Stimulated activated CD8-positive, alpha-beta memory T cell treated with anti-CD3 and anti-CD28 coated beads, Interleukin-2, amount 100 ng/mL, for 48 hours (primary cell): ENCODE measurements around the gene SH2B3.

ENCODE experiments used
- DNase-seq, 2 donors: peaks; one replicate each; pipeline ENCODE4 v3.0.0-alpha.2; 2020; ENCODE audit warnings: low read depth in 2 of 2

The SH2B3 gene

DNA sequence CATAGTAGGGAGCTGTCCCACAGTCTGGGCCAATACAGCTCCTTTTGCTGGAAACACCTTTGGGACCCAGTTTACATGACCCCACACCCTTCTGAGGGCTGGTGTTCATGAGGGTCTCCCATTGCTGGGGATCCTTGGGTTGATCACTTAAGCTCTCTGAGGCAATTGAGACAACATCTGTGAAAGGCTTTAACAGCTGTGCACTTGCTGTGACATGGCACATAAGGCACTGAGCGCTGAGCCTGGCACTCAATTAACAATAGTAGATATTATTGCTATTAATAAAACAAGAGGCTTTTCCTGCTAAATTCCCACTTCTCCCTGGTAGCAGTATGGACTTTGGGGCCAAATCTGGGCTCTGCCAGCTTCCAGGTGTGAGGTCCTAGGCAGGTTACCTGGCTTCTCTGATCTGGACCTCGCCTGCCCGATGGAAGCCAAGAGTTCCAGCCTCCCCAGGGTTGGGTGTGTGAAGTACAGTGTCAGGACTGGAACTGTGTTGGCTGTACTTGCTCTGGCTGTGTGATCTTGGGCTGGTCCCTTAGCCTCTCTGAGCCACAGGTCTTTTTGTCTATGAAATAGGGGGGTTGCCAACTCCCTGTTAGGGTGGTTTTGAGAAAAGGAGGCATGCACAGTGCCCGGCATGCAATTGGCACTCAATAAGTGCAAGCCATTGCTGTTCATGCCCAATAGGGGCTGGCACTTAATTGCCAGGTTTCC lies 3.1 kb downstream of the SH2B3 start:
- no peak for DNase-seq

DNA sequence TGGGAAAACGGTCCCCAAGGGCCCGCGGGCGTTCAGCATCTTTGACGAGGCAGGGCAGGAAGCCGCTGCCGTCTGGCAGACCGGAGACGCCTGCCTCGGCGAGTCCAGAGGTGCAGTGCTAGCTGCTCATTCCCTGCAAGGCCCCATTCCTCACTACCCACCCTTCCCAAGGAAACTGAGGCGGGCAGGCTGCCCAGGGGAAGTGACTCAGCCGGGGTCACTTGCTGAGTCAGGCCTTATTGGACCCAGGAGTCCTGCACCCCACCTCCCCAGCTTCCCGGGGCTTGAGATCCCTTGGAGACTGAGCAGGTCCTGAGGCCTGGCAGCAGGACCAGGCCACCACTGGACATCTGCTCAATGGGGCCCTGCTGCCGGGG lies 3.7 kb downstream of the SH2B3 start:
- DNase-seq: no peak

DNA sequence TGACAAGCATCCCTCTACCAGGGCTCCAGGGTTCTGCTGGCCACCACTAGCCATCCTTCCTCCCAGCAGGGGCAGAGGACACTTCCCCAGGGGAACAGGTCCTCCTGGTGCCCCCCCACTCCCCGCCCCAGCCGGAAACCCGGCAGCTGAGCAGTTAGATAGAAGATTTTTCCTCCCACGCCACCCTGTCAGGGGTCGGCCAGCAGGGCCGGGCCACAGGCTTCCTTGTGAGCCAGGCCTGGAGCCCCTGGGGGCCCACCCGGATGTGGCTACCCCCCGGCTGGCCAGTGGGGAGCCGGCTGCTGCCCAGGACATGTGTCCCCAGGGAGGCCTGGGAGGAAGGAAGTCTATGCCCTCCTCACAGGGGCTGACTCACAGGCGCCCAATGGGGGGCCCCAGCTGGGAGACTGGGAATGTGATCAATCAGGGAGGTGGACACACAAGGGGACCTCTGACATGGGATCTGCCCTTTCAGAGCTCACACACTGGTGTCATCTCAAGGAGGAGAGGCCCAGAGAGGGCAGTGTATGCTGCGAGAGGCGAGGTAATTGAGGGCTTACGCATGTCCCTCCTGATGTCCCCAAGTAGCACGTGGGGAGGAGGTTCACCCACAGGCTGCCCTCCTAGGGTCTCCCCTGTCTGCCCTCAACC lies 4.2 kb downstream of the SH2B3 start:
- no peak for DNase-seq

DNA sequence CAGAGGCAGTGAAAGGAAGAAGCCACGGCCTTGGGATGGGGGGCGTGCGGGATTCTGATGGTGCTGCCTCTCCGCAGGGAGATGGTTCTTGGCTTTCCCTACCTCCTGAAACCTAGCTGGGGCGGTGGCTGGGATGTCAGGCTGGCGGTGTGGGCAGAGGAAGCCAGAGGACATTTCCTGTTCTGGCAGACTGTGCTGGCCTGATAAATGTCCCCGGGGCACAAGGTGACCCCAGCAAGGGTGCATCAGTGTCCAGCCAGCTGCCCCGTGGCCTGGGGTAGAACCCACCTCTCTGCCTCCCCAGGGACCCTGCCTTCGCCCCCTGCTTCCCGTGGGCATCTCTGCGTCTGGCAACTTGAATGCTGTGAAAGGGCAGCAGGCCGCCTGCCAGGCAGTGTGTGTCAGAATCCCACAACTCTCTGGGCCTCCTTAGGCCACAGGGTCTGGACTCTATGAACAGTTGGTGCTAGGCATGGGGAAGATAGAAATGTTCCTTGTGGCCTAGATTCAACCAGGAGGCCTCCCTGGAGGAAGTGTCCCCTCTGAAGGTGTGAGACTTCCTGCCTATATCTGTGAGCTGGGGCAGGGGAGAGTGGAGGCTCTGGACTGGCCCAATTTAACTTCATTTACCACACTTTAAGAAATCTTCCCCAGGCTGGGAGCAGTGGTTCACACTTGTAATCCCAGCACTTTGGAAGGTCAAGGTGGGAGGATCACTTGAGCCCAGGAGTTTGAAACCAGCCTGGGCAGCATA lies 4.9 kb downstream of the SH2B3 start:
- no peak for DNase-seq

DNA sequence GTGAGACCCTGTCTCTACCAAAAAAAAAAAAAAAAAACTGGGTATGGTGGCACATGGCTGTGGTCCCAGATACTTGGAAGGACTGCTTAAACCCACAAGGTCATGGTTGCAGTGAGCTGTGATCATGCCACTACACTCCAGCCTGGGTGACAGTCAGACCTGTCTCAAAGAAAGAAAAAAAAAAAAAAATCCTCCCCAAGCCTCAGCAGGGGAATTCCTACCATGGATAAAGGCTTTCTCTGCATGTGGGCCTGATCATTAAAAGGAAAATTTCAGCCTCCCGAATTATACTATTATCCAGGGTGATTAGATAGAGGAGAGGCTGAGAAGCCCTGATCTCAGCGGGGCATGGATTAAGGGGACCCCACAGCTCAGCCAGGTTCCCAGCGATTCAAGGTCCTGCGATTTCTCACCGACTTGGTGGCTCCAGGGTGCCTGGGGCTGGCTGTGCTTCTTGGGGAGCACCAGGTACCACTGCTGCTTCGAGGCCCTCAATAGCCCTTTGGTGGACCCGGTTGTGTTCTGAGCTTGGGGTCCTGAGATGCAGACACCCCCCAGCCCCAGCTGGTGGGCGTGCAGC lies 5.6 kb downstream of the SH2B3 start:
- DNase-seq: no peak

DNA sequence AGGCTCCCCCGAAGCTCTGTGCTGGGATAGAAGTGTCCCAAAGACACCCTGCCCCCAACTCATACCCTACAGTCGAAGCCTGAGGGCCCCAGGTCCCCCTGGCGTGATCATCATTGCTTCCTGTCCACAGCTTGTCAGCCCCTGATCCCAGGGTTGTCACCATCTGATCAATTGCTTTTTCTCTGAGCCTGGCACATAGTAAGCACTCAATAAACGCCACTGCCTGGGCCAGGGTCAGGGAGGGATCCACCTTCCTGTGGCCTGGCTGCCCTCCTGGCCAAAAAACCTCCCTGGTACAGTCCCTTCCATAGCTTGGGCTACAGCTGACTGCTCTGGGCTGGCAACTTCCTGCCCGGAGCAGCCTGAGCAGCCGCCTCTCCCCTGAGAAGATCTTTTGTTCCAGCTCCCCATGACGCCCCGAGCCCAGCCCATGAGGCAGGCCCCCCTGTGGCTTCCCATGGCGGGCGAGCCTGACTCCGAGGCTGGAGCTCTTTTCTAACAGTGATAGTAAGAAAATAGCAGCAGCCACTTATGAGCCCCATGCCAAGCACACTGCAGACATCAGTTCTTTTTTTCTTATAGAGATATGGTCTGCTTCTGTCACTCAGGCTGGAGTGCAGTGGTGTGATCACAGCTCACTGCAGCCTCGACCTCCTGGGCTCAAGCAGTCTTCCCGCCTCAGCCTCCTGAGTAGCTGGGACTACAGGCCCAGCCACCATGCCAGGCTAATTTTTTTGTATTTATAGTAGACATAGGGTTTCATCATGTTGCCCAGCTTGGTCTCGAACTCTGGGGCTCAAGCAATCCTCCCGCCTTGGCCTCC lies 6.5 kb downstream of the SH2B3 start:
- no peak for DNase-seq

DNA sequence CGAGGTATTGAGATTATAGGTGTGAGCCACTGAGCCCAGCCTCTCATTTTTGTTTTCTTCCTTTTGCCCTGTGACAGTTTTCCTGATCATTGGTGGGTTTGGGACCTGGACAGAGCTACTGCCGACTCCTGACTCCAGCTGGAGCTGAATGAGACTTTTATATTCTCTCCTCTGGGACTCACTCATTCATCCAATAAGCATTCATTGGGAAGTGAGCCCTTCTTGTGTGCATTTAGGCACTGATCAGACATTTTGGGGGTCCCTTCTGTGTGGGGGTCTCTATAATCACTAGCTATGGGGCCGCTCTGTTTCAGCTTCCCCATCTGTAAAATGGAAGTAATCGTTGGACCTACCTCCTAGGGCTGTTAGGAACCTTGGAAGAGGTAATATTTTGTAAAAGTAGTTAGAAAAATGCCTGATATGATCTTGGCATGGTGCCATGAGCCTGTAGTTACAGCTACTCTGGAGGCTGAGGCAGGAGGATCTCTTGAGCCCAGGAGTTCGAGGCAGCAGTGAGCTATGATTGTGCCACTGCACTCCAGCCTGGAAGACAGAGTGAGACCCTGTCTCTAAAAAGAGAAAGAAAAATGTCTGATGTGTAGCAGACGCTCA lies 7.2 kb downstream of the SH2B3 start:
- no peak for DNase-seq

DNA sequence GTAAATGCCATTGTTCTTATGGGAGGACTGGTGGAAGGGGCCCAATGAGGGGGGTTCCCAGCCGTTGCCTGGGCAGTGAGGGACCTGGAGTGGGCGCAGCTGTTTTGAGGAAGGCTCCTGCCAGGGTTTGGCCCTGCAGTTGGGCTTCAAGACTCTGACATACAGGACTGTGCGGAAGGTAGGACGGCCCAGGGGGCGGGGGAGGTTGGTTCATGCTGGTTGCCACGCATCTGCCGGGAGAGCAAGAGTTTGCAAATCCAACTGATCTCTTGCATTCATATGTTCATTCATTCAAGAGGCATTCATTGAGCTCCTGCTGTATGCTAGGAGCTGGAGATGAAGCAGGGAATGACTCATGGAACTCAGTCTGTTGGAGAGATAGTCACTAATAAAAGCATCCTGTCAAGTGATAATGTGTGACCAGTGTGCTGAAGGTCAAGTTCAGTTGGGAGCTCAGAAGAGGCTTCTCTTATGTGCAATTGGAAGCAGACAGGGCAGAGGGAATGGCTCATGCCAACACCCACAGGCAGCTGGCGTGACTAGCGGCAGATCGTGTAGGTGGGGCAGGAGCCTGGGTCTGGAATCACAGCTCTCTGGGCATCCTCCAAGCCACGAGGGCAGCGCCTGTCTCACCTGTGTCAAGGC lies 7.8 kb downstream of the SH2B3 start:
- DNase-seq: no peak

DNA sequence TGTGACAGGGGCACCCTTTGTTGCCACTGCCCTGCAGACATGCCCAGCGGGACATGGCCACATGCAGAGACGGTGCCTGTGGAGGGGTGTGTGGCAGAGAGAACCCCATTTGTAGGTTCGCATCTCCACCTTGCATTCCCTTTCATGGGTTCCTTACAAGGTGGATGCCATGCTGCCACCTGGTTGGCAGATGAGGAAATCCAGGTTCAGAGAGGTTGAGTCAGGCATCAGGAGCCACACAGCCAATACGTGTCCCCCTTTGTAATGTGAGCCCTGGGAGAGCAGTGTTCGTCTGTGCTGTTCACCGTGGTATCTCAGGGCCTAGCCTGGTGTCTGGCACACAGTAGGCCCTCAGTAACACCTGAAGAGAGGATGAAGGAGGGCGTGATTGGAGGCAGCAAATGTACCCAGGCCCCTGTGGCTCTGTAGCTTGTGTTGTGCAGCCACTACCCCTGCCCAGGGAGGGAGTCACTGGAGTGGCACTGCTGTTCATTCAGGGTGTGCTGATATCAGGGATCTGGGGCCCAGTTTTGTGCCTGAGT lies 9.1 kb downstream of the SH2B3 start:
- no peak for DNase-seq

DNA sequence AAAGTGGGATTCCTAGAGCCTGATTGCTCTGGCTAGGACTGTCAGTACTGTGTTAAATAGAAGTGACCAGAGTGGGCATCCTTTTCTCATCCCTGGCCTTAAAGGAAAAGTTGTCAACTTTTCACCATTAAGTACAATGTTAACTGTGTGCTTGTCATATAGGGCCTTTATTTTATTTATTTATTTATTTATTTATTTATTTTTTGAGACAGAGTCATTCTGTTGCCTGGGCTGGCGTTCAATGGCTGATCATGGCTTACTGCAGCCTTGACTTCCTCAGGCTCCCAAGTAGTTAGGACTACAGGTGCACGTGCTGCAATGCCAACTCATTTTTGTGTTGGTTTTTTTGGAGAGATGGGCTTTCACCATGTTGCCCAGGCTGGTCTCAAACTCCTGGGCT lies 11.6 kb downstream of the SH2B3 start:
- DNase-seq: no peak

DNA sequence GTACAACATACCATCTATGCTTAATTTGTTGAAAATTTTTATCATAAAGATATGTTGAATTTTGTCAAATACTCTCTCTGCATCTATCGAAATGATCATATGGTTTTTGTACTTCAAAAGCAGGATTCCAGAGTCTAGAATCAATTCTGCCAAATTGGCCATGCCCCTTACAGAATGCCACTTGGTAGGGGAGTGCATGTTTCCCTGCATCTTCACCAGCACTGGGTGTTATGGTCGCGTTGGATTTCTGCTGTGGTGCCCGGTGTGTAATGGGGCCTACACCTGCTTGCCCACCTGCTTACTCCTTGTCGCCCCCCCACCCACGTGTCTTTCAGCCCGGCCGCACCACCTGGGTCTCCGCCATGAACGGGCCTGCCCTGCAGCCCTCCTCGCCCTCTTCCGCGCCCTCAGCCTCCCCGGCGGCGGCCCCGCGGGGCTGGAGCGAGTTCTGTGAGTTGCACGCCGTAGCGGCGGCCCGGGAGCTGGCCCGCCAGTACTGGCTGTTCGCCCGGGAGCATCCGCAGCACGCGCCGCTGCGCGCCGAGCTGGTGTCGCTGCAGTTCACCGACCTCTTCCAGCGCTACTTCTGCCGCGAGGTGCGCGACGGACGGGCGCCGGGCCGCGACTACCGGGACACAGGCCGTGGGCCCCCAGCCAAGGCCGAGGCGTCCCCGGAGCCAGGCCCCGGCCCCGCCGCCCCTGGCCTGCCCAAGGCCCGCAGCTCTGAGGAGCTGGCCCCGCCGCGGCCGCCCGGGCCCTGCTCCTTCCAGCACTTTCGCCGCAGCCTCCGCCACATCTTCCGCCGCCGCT lies 12.3 kb downstream of the SH2B3 start:
- no peak for DNase-seq

DNA sequence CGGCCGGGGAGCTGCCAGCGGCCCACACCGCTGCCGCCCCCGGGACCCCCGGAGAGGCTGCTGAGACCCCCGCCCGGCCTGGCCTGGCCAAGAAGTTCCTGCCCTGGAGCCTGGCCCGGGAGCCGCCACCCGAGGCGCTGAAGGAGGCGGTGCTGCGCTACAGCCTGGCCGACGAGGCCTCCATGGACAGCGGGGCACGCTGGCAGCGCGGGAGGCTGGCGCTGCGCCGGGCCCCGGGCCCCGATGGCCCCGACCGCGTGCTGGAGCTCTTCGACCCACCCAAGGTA lies 12.8 kb downstream of the SH2B3 start:
- DNase-seq: no peak

DNA sequence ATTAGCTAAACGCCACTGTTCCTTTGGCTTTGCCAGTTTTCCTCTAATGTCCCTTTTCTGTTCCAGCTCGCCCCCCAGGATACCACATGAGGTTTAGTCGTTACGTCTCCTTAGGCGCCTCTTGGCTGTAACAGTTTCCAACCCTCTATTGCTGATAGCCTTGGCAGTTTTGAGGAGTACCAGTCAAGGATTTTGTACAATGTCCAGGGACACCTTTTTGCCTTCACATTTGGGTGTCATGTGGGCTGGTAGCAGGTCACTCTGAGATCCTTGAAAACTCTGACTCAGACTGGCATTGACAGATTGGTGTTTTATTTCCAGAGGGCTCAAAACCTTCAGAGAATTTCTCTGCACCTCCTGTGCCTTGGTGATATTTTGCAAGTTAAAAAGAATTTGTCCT lies 14.1 kb downstream of the SH2B3 start:
- no peak for DNase-seq

DNA sequence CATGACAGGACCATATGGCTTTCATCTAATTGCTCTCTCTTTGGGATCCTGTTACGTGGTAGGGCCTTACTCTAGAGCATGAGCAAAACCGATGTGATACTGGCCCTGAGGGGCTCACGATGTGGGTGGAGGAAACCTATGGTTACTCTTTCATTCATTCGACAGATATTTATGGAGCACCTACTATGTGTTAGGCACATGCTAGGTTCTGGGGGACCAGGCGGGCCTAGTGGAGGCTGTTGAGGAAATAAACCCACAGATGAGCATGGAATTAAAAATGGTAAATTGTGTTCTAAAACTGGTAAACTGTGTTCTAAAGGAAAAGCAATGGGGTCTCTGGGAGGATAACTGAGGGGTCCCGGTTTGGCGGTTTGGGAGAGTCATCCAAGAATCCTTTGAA lies 14.8 kb downstream of the SH2B3 start:
- no peak for DNase-seq

DNA sequence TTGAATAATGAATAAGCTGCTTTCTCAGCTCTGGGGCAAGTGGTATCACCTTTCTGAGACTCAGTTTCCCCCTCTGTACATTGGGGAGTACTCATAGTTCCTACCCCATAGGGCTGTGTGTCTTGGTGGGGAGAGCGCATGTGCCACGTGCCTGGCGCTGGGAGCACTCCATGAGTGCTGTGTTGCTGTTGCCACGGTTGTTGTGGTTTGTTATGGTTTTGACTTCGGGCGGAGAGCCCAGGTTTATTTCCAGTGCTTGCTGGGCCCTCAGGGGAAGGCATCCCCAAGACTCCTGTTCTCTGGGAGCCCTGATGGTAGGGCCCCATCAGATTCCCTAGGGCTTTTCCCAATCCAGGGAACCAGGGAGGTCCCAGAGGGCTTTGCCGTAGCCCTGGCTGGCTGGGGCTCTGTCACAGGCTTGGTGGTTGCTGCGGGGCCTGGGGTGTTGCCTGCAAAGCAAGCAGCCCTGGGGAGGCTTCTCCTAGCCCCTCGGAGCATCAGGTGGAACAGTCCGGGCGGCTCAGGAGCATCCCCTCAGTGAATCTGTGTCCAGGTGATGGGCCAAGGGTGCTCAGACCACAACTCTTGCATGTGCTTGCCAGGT lies 18.6 kb downstream of the SH2B3 start:
- no peak for DNase-seq

DNA sequence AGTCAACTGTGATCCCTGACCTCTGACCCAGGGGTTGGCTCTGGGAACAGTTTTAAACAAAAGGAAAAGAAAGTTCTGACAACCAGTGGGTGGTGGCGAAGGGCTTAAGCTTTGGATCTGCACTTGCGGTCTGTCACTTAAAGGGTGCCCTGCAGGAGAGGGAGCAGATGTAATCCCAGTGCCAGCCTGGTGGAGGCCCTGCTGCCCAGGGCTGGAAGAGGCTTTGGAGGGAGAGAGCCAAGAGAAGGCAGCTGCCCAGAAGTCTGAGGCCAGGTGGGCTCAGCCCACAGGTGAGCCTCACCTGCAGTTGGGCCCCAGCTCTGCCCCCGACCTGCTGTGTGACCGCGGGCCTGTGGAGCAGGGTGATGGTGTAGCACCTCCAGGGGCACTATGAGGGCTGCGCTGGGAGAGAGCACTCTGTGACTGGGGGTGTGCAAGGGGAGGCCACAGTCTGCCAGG lies 19.1 kb downstream of the SH2B3 start:
- DNase-seq: no peak

DNA sequence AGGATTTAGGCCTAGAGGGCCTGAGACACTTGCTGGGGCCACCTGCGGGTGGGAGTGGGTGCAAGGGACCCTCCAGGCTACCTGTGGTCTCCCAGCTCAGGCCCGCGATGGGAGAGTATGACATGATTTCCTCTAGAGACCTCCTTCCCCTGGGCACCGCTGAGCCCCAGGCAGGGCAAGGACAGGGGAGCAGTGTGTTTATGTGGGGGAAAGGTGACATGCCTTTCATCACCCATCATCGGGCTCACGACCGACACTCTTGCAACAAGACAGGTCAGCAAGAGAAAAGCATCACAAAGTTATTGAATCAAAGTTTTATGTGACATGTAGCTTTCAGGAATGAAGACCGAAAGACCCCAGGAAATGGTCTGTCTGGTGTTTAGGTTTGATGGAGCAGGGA lies 19.9 kb downstream of the SH2B3 start:
- DNase-seq: no peak

DNA sequence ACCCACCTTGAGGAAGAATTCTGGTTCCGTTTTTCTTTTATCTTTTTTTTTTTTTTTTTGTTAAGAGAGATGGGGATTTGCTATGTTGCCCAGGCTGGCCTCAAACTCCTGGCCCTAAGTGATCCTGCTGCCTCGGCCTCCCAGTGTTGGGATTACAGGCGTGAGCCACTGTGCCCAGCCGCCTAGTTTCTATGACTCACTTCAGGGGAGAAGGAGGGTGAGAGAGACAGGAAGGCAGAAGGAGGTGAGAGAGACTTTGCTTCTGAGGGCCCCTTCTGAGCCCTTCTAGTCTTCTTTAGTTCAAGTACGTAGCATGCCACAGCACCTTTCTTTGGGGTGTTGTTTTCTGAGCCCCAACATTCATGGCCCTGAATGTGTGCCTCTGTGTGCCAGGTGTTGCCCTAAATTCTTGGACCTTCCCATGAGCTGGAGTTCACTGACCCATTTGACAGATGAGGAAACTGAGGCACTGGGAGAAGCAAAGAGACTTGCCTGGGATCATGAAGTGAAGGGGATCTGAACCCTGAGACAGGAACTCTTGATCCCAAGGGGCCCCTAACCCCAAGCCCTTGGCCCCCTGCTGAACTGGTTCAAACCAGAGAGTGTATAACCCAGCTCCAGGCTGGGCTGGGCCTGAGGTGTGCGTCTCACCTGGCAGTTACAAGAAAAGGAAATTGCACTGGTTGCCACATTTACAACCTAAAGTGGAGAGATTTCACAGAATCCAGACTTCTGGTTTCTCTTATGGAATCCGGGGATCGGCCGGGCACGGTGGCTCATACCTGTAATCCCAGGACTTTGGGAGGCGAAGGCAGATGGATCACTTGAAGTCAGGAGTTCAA lies 20.8 kb downstream of the SH2B3 start:
- no peak for DNase-seq
